AG04450 (cell line): ENCODE measurements around the gene ELK1. TPM values are rescaled to one million over a fixed set of nuclear protein-coding genes. Genes with fewer than 3 reads are reported as not detected.
A peak's percentile ranks its signal among the peaks of the same experiment; 100 is the strongest.

Experiments used
- CTCF ChIA-PET: fragments of 300-600, 350-600 bp; formaldehyde crosslinking; extraction: SDS; loops from one replicate; lab custom pipeline; 2022; ENCODE audit warnings: antibody characterized with exemption, inconsistent platforms; lab: Charles Lee
- POLR2A ChIA-PET: fragments of 350-600 bp; formaldehyde crosslinking; extraction: SDS; loops from one replicate; lab custom pipeline; 2021; ENCODE audit warnings: antibody characterized with exemption, inconsistent platforms; lab: Yijun Ruan, JAX
- DNase-seq: peaks from one replicate; pipeline ENCODE4 v3.0.0-alpha.2; 2011; ENCODE audit warnings: low read depth, low spot score
- H3K27ac ChIP-seq: one replicate; pipeline ENCODE4 v1.5.1; 2012; ENCODE audit warnings: low read depth, low read length, control low read depth
- H3K27me3 ChIP-seq: one replicate; pipeline ENCODE4 v1.6.0; 2012; ENCODE audit warnings: low read length; ENCODE audit not compliant: control insufficient read depth, insufficient read depth
- H3K4me3 ChIP-seq: 2 replicates; pipeline ENCODE4 v1.5.1; 2011; ENCODE audit warnings: mild to moderate bottlenecking, low read depth, low read length, control low read depth
- H3K9me3 ChIP-seq: 2 replicates; pipeline ENCODE4 v1.5.1; 2012; ENCODE audit warnings: low read length; ENCODE audit not compliant: control insufficient read depth, insufficient read depth
- polyA plus RNA-seq: library from polyadenylated mRNA; depleted of rRNA; stranded (reverse); fragments of >200 nt; gene quantifications from 2 replicates; pipeline ENCODE4 v1.2.3, GENCODE V29; 2011
- TF ChIP-seq, protein P1 (sequence below): IDR thresholded peaks from 2 replicates; pipeline ENCODE4 v1.5.1; 2011; ENCODE audit warnings: low read depth, low read length, control low read depth, inconsistent platforms

ELK1 gene
- polyA plus RNA-seq, 1 experiment = 22.4 TPM

DNA sequence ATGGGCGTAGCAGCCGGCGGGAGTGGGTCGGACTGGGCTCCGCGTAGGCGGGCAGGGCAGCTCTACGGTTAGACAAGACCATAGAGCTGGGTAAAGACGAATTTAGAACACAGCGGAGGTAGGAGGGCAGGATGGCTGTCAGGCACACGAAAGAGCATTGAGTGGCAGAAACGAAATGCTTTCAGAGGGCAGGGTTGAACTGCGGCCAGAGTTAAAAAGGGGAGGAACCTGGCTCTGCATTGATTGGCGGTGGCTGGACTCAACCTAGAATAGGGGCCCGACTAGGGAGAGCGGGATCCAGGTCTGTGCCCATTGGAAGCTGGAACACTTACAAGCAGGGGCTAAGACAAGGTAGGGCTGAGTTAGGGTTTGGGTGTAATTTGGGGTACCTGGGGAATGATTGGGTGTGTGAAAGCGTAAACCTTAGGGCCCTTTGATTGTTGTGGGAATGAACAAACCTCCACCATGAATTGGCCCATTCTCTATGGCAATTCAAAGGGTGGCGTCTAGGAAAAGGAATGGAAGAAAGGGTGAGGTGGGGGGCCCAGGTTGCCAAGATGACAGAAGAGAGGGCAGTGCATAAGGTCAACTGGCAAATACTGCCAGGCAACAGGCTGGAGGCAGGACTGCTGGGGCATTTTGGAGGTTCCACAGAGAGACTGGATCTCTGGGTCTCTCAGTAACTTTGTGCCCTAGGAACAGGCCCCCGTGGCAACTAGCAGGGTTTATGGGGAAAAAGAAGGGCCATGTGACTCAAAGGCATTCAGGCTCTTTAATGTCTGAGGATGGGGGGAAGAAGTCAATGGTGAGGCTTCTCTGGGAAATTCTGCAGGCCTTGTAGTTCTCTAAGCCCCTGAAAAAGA is 911 bp upstream of the ELK1 start:
- DNase-seq = no peak

DNA sequence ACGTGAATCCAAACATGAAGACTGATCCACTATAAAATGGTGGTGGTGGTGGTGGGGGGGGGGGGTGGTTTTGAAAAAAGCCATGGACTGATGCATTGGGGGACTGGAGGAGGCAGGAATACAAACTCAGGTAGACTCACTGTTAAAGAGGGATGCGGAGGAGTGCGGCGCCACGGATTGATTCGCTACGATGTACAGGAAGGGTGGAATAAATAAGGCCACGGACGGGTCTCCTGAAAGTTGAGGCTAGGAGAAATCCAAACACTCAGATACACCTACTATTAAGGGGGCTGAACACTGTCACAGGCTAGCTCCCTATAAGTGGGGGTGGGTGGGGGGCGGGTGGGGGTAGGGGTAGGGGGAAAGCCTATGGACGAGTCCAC is 591 bp downstream of the ELK1 start:
- DNase-seq = no peak
- Histone ChIP-seq H3K4me3 (peak overlapping the region; percentile 76), H3K27me3 (no peaks in the 10 kb centered on the region), H3K9me3 (no peaks in the 10 kb centered on the region; the same call in 1 of the 2 replicates), H3K27ac (peak overlapping the region; percentile 31)
- TF ChIP-seq, protein P1, sequence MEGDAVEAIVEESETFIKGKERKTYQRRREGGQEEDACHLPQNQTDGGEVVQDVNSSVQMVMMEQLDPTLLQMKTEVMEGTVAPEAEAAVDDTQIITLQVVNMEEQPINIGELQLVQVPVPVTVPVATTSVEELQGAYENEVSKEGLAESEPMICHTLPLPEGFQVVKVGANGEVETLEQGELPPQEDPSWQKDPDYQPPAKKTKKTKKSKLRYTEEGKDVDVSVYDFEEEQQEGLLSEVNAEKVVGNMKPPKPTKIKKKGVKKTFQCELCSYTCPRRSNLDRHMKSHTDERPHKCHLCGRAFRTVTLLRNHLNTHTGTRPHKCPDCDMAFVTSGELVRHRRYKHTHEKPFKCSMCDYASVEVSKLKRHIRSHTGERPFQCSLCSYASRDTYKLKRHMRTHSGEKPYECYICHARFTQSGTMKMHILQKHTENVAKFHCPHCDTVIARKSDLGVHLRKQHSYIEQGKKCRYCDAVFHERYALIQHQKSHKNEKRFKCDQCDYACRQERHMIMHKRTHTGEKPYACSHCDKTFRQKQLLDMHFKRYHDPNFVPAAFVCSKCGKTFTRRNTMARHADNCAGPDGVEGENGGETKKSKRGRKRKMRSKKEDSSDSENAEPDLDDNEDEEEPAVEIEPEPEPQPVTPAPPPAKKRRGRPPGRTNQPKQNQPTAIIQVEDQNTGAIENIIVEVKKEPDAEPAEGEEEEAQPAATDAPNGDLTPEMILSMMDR = no peak
- ChIA-PET CTCF (interaction anchor here (0.6 kb wide), 1 partner anchor 10 kb away, joined by 5 read pairs; no protein-coding TSS in a partner anchor), POLR2A (no interaction called here)

More for the DNA sequence above, 911 bp upstream of the ELK1 start:
- Histone ChIP-seq H3K27ac (peak overlapping the region; percentile 31), H3K4me3 (peak overlapping the region; percentile 51), H3K27me3 (no peaks in the 10 kb centered on the region), H3K9me3 (no peaks in the 10 kb centered on the region; the same call in 1 of the 2 replicates)
- ChIA-PET CTCF (no interaction called here), POLR2A (interaction anchor here (1.1 to 1.4 kb wide), 2 partner anchors 11 to 95 kb away, joined by 6 to 9 read pairs; no protein-coding TSS in a partner anchor)
- TF ChIP-seq, protein P1 = no peak

DNA sequence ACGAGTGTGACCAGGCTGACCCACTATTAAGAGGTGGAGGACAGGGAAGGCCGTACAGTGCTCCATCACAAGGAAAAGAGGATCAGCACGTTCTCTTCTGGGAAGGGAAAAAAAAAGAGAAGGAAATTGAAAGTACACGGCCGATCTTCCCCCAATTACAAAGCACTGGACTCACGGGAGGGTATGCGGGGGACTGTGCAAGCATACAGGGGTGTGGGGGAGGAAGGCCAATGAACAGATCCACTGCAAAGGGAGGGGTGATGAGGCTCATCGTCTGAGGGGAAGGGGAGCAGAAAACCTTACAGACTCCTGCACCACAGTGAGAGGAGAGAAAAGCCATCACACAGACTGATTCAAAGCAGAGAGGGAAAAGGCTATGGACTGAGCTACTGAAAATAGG is 1.1 kb downstream of the ELK1 start:
- Histone ChIP-seq H3K27me3 (no peaks in the 10 kb centered on the region), H3K4me3 (peak overlapping the region; percentile 76), H3K27ac (no peak overlapping the region), H3K9me3 (no peaks in the 10 kb centered on the region; the same call in 1 of the 2 replicates)
- TF ChIP-seq, protein P1 = no peak
- DNase-seq = no peak
- ChIA-PET CTCF (no interaction called here), POLR2A (interaction anchor here (0.7 kb wide), 1 partner anchor 26 kb away, joined by 3 read pairs; no protein-coding TSS in a partner anchor)

DNA sequence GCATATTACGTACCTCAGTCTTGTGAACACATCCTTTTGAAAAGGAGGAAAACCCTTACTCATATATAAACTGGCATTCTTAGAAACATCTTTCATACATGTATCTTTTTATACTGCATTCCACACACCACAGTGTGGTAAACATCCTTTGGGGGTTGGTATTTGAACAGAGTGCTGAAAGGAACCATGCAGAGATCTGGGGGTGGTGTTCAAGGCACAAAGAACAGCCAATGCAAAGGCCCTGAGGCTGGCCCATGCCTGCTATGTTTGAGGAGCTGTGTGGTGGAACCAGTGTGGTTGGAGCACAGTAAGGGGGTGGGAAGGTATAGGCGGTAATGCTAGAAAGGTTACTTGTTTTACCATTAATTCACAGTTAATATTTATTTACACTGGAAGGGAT is 2.0 kb downstream of the ELK1 start:
- Histone ChIP-seq H3K4me3 (peak overlapping the region; percentile 76), H3K27me3 (no peaks in the 10 kb centered on the region), H3K27ac (peak overlapping the region; percentile 52), H3K9me3 (no peaks in the 10 kb centered on the region; the same call in 1 of the 2 replicates)
- TF ChIP-seq, protein P1 = no peak
- DNase-seq = no peak
- ChIA-PET CTCF (interaction anchor here (0.8 kb wide), 1 partner anchor 125 kb away, joined by 4 read pairs; no protein-coding TSS in a partner anchor), POLR2A (interaction anchor here (0.7 kb wide), 1 partner anchor 25 kb away, joined by 3 read pairs; no protein-coding TSS in a partner anchor)

DNA sequence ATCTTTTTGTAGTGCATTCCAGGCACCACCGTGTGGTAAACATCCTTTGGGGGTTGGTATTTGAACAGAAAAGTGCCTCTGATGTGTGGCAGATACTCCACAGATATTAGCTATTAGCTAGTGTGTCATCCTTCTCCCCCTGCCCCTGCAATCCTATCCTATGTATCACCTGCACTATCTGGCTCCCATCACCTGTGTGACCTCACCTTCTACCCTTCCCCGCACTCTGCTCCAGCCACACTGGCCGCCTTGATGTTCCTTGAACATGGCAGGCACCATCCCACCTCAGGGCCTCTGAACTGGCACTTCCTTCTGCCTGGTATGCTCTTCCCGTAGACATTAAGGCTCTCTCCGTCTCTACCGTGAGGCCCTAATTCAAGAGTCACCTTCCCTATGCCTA is 3.7 kb downstream of the ELK1 start:
- no peaks in the 10 kb centered on the region; the same call in 1 of the 2 replicates for H3K9me3 ChIP-seq
- no peak for DNase-seq
- TF ChIP-seq, protein P1 = no peak
- H3K4me3 ChIP-seq = no peak overlapping the region
- H3K27ac ChIP-seq = no peak overlapping the region
- ChIA-PET POLR2A (no interaction called here), CTCF (interaction anchor here (0.6 to 2.3 kb wide), 2 partner anchors 106 to 110 kb away, joined by 3 to 8 read pairs; no protein-coding TSS in a partner anchor)
- no peaks in the 10 kb centered on the region for H3K27me3 ChIP-seq
